Activated CD8-positive, alpha-beta memory T cell treated with anti-CD3 and anti-CD28 coated beads for 36 hours (primary cell): Measurements from ENCODE around the gene TTC7B. TPM values are rescaled to one million over a fixed set of nuclear protein-coding genes. Genes with fewer than 3 reads are reported as not detected.

Experiments
- CTCF ChIA-PET: fragments of 350-600 bp; sonication (Branson Sonifier 250); formaldehyde crosslinking; loops from one replicate; lab custom pipeline; 2021; ENCODE audit warnings: antibody characterized with exemption; lab: Charles Lee
- POLR2A ChIA-PET: fragments of 350-600 bp; sonication (Branson Sonifier 250); formaldehyde crosslinking; loops from one replicate; lab custom pipeline; 2021; ENCODE audit warnings: antibody characterized with exemption; lab: Charles Lee
- total RNA-seq, 2 experiments: library from RNA; stranded (reverse); gene quantifications; one replicate each; pipeline ENCODE4 v1.2.3, GENCODE V29; 2021

TTC7B gene
- total RNA-seq, 2 experiments from 2014 or later, result 7.0 to 8.5 TPM

- POLR2A ChIA-PET, result no interaction called here
These were observed 264.3 kb downstream of the TTC7B start for GRCh38 chr14:90551733-90552464.

GRCh38 chr14:90551070-90551704, 265.0 kb downstream of the TTC7B start:
- POLR2A ChIA-PET, result no interaction called here

More at GRCh38 chr14:90551733-90552464, 264.3 kb downstream of the TTC7B start:
- CTCF ChIA-PET, result no interaction called here

GRCh38 chr14:90549794-90550641, 266.2 kb downstream of the TTC7B start:
- ChIA-PET CTCF (no interaction called here), POLR2A (no interaction called here)

More at GRCh38 chr14:90551070-90551704, 265.0 kb downstream of the TTC7B start:
- CTCF ChIA-PET, result no interaction called here

GRCh38 chr14:90548455-90548854, 267.8 kb downstream of the TTC7B start:
- ChIA-PET CTCF (no interaction called here), POLR2A (no interaction called here)

- CTCF ChIA-PET, result no interaction called here
These were observed 268.3 kb downstream of the TTC7B start for GRCh38 chr14:90547968-90548367.

GRCh38 chr14:90547250-90547649, 269.0 kb downstream of the TTC7B start:
- ChIA-PET CTCF (no interaction called here), POLR2A (no interaction called here)

More at GRCh38 chr14:90547968-90548367, 268.3 kb downstream of the TTC7B start:
- POLR2A ChIA-PET, result no interaction called here

- ChIA-PET POLR2A (no interaction called here), CTCF (no interaction called here)
These were observed 269.5 kb downstream of the TTC7B start for GRCh38 chr14:90546767-90547166.

GRCh38 chr14:90545966-90546751, 270.1 kb downstream of the TTC7B start:
- CTCF ChIA-PET, result no interaction called here

GRCh38 chr14:90545382-90545781, 270.8 kb downstream of the TTC7B start:
- POLR2A ChIA-PET, result no interaction called here
- CTCF ChIA-PET, result no interaction called here

More at GRCh38 chr14:90545966-90546751, 270.1 kb downstream of the TTC7B start:
- POLR2A ChIA-PET, result no interaction called here

- CTCF ChIA-PET, result no interaction called here
- POLR2A ChIA-PET, result no interaction called here
These were observed 271.3 kb downstream of the TTC7B start for GRCh38 chr14:90544971-90545370.

- ChIA-PET POLR2A (no interaction called here), CTCF (no interaction called here)
These were observed 271.7 kb downstream of the TTC7B start for GRCh38 chr14:90544566-90544965.

GRCh38 chr14:90543876-90544275, 272.4 kb downstream of the TTC7B start:
- CTCF ChIA-PET, result no interaction called here
- POLR2A ChIA-PET, result no interaction called here

GRCh38 chr14:90541076-90541634, 275.1 kb downstream of the TTC7B start:
- POLR2A ChIA-PET, result no interaction called here

GRCh38 chr14:90540437-90540836, 275.8 kb downstream of the TTC7B start:
- ChIA-PET CTCF (no interaction called here), POLR2A (no interaction called here)

More at GRCh38 chr14:90541076-90541634, 275.1 kb downstream of the TTC7B start:
- CTCF ChIA-PET, result no interaction called here

GRCh38 chr14:90539996-90540395, 276.2 kb downstream of the TTC7B start:
- CTCF ChIA-PET, result no interaction called here
- POLR2A ChIA-PET, result no interaction called here

GRCh38 chr14:90539496-90539775, 276.8 kb downstream of the TTC7B start:
- ChIA-PET CTCF (no interaction called here), POLR2A (no interaction called here)

- ChIA-PET POLR2A (no interaction called here), CTCF (no interaction called here)
These were observed 277.3 kb downstream of the TTC7B start for GRCh38 chr14:90538716-90539495.

- POLR2A ChIA-PET, result no interaction called here
- CTCF ChIA-PET, result no interaction called here
These were observed 278.1 kb downstream of the TTC7B start for GRCh38 chr14:90538095-90538494.
